ENCODE results near the gene SYNM. TPM values are rescaled to one million over a fixed set of nuclear protein-coding genes. Genes with fewer than 3 reads are reported as not detected.

SYNM gene
- total and polyA plus RNA-seq, 2 of the 8 experiments (the other 6 are each of a cell fraction or from before 2014, with no cell fraction given): 0.89 to 2.0 TPM

GRCh38 chr15:99172989-99173388, 68.1 kb downstream of the SYNM start (continued):
- no peak for TF ChIP-seq HDAC6 (IDR thresholded peaks at IDR 0.05; ENCODE audit: low read depth, low read length)
